K562 treated with DMSO at 1 percent for 4 hours (cell line): ENCODE data around the gene C2. TPM values are rescaled to one million over a fixed set of nuclear protein-coding genes. Genes with fewer than 3 reads are reported as not detected.

Source experiments
- total RNA-seq: library from RNA; unstranded; fragments of 300-600 nt; gene quantifications from 2 replicates; pipeline ENCODE4 v1.2.3, GENCODE V29; 2022; ENCODE audit not compliant: insufficient read depth

The C2 gene
- 8.3 and 9.1 TPM in 2 replicates for total RNA-seq

GRCh38 chr6:31927242-31927862, at the start of gene C2:
Gene C2 (plus strand): TSS chr6:31927717. CDS start chr6:31927753, 36 bp downstream.

GRCh38 chr6:31878726-31879125, 48.8 kb upstream of the C2 start, which contains the start of gene SLC44A4:
Gene SLC44A4 (minus strand): TSS chr6:31878997. CDS start chr6:31878980, 17 bp downstream.

GRCh38 chr6:31897612-31898382, 29.7 kb upstream of the C2 start, which contains the start of gene EHMT2:
Gene EHMT2 (minus strand): TSS chr6:31897698. CDS start chr6:31897677, 21 bp downstream.

GRCh38 chr6:31901953-31902643, 25.4 kb upstream of the C2 start, which contains the start of gene ZBTB12:
Gene ZBTB12 (minus strand): TSS chr6:31902086. CDS start chr6:31901305, 781 bp downstream.

GRCh38 chr6:31945507-31946369, 18.2 kb downstream of the C2 start, which contains the start of gene CFB:
Gene CFB (plus strand): TSS chr6:31946095. CDS start chr6:31946222, 127 bp downstream.

GRCh38 chr6:31958741-31959739, 31.5 kb downstream of the C2 start, which contains the start of the genes NELFE and SKIC2:
Gene NELFE (minus strand): TSS chr6:31958971. CDS start chr6:31958446, 525 bp downstream.
Gene SKIC2 (plus strand): TSS chr6:31959175. CDS start chr6:31959193, 18 bp downstream.

GRCh38 chr6:31971993-31972708, 44.6 kb downstream of the C2 start, which contains the start of gene DXO:
Gene DXO (minus strand): TSS chr6:31972138. CDS start chr6:31971675, 463 bp downstream.

GRCh38 chr6:31981744-31982143, 54.2 kb downstream of the C2 start, which contains the start of gene C4A:
Gene C4A (plus strand): TSS chr6:31982057. CDS start chr6:31982108, 51 bp downstream.

Other genes starting within 250 kb of the C2 start
- 3.4 TPM in 1 of 2 replicates, not detected in the other for gene LY6G5C, start 246.7 kb upstream of the C2 start, total RNA-seq
- 91.1 and 99.5 TPM in 2 replicates for gene ABHD16A, start 224.4 kb upstream of the C2 start, total RNA-seq
- not detected in 2 replicates for gene LY6G6F, start 220.9 kb upstream of the C2 start, total RNA-seq
- gene LY6G6D, start 212.4 kb upstream of the C2 start, total RNA-seq, result not detected in 2 replicates
- not detected in 2 replicates for gene LY6G6C, start 206.0 kb upstream of the C2 start, total RNA-seq
- gene MPIG6B, start 204.3 kb upstream of the C2 start, total RNA-seq, result 0.51 TPM in 1 of 2 replicates, not detected in the other
- 66.8 and 75.1 TPM in 2 replicates for gene DDAH2, start 198.4 kb upstream of the C2 start, total RNA-seq
- gene CLIC1, start 191.2 kb upstream of the C2 start, total RNA-seq, result 1,213 and 1,370 TPM in 2 replicates
- gene MSH5, start 187.7 kb upstream of the C2 start, total RNA-seq, result 22.0 and 30.3 TPM in 2 replicates
- 2.6 and 8.2 TPM in 2 replicates for gene SAPCD1, start 165.1 kb upstream of the C2 start, total RNA-seq
- 5.4 and 5.6 TPM in 2 replicates for gene VWA7, start 150.4 kb upstream of the C2 start, total RNA-seq
- gene VARS1, start 132.0 kb upstream of the C2 start, total RNA-seq, result 147 and 165 TPM in 2 replicates
- gene LSM2, start 120.8 kb upstream of the C2 start, total RNA-seq, result 139 and 155 TPM in 2 replicates
- 2.5 and 2.8 TPM in 2 replicates for gene HSPA1L, start 112.4 kb upstream of the C2 start, total RNA-seq
- gene HSPA1A, start 112.2 kb upstream of the C2 start, total RNA-seq, result 641 and 912 TPM in 2 replicates
- gene HSPA1B, start 100.0 kb upstream of the C2 start, total RNA-seq, result 595 and 769 TPM in 2 replicates
- 232 TPM in 2 replicates for gene NEU1, start 64.9 kb upstream of the C2 start, total RNA-seq
- 12.7 and 13.4 TPM in 2 replicates for gene SLC44A4, start 48.7 kb upstream of the C2 start, total RNA-seq
- gene EHMT2, start 30.0 kb upstream of the C2 start, total RNA-seq, result 61.5 and 78.2 TPM in 2 replicates
- gene ZBTB12, start 25.6 kb upstream of the C2 start, total RNA-seq, result 6.4 and 10.3 TPM in 2 replicates
- gene CFB, start 18.4 kb downstream of the C2 start, total RNA-seq, result 3.8 TPM in 1 of 2 replicates, not detected in the other
- 78.2 and 128 TPM in 2 replicates for gene NELFE, start 31.3 kb downstream of the C2 start, total RNA-seq
- 43.6 and 60.1 TPM in 2 replicates for gene SKIC2, start 31.5 kb downstream of the C2 start, total RNA-seq
- gene DXO, start 44.4 kb downstream of the C2 start, total RNA-seq, result 16.6 and 24.1 TPM in 2 replicates
- gene C4A, start 54.3 kb downstream of the C2 start, total RNA-seq, result 4.3 and 10.0 TPM in 2 replicates
- gene C4B, start 87.1 kb downstream of the C2 start, total RNA-seq, result 3.6 and 8.2 TPM in 2 replicates
- 0.98 and 1.1 TPM in 2 replicates for gene CYP21A2, start 110.7 kb downstream of the C2 start, total RNA-seq
- gene TNXB, start 181.6 kb downstream of the C2 start, total RNA-seq, result 22.0 and 35.7 TPM in 2 replicates
- gene ATF6B, start 200.5 kb downstream of the C2 start, total RNA-seq, result 120 and 128 TPM in 2 replicates
- 11.5 and 15.9 TPM in 2 replicates for gene FKBPL, start 202.6 kb downstream of the C2 start, total RNA-seq
- gene PRRT1, start 224.2 kb downstream of the C2 start, total RNA-seq, result 2.9 and 6.5 TPM in 2 replicates
- gene PPT2, start 226.4 kb downstream of the C2 start, total RNA-seq, result 38.0 and 64.2 TPM in 2 replicates
- gene EGFL8, start 236.9 kb downstream of the C2 start, total RNA-seq, result 8.0 and 27.8 TPM in 2 replicates
- 119 and 131 TPM in 2 replicates for gene AGPAT1, start 248.4 kb downstream of the C2 start, total RNA-seq